Retina (tissue), 1 donor: Measurements from ENCODE around the gene SEC22B.
"Not testable (repeated sequence)": the region's sequence is repeated elsewhere in the genome, so short reads cannot be mapped to it uniquely, and the experiment has no call there.

Experiments
- DNase-seq: peaks from one replicate; pipeline ENCODE4 v3.0.0-alpha.2; 2016

SEC22B gene

DNA sequence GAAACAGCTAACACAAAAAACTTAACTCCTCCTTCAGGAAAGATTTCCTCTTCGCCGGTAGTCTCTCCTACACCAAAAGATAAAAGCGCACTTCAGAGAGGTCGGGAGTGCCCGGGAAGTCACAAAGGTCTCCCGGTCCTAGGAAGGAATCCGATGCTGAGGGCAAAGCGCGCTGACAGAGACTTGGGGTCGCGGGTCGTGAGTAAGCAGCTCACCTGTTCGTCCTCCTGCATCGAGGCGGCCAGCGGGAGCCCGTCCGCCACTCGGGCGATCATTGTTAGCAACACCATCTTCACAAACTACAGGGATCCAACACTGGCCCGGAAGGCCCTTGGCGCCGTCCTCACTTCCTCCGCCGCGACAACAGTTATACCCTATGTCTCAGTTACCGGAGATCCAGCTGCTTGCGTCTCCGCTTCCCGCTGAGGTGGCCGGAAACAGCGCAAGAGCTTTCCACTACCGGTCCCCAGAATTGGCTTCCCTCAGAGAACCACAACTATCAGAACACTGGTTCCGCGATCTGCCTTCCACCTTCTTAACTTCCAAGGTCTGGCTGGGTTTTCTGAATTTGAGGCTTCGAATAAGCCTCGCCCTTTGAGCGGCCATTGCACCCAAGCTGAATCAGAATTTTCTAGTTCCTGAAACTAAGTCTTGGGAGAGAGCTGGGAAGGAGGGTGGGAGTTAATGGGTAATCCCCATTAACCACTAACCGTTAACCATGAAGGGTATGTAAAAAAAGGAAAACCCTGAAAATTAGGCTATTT, at the start of gene SEC22B:
TSS of gene SEC22B (minus strand) at position 429 of the 764 bp plus-strand sequence. CDS start at position 290, 139 bp downstream.
- DNase-seq: peak; percentile 94

DNA sequence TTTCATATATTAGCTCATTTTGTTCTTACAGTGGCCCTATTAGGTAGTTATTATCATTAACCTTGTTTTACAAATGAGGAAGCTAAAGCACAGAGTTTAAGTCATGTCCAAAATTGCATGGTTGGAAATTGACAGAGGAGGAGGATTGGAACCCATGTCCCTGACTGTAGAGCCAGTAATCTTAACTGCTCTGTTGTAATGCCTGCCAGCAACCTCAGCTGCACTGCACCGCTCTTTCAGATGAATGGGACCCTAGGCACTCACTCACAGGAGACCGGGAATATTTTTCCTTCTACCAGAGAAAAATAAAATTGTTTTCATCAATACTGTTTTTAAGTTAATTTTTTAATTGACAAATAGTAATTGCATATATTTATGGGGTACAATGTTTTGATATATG, 41.6 kb upstream of the SEC22B start:
- DNase-seq: not testable (repeated sequence)

DNA sequence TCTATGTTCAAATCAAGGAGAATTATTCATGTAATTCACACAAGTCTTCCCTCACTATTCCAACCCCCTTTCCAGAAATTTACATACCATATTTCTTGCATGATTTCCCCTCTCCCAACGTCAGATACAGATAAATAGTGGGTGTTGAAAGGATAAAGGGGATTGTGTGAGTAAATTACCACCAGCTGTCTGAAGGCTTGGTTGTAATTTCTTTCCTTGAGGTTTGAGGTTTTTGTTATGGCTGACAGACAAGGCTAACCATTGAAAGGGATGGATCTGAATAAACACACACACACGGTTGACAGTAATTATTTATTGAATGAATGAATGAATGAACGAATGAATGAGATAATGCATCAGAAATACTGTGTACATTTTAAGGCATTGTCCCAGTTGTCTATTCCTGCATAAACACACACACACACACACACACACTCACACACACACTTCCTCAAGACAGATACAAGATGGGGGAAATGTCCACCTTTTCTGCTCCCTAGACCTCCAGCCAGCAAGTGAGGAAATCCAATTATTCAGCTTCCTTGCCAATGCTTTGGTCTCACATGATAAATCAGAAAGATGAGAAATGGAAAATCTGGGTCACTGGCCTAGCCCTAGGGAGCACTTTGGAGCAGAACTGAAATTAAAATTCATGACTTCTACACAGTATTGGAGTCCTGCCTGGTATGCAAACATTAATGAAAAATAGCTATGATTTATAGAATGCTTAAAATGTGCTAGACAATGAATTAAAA, 41.0 kb upstream of the SEC22B start:
- DNase-seq: not testable (repeated sequence)

DNA sequence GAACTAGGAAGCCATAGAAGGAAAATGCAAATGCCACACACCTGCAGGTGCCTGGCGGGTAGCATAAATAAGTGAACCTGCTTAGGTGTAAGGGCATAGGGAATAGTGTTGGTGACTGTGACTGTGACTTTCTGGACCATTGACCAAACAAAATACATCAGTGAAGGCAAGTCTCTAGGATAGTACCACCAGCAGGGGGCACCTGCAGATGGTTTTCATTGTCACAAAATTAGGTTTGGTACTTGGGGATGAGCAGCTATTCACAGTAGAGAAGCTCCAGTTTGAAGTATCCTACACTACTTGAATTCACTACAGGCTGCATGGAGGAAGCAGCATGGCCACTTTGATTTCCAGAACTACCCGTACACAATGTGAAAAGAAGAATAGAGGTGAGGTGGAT, 37.3 kb upstream of the SEC22B start:
- not testable (repeated sequence) for DNase-seq

DNA sequence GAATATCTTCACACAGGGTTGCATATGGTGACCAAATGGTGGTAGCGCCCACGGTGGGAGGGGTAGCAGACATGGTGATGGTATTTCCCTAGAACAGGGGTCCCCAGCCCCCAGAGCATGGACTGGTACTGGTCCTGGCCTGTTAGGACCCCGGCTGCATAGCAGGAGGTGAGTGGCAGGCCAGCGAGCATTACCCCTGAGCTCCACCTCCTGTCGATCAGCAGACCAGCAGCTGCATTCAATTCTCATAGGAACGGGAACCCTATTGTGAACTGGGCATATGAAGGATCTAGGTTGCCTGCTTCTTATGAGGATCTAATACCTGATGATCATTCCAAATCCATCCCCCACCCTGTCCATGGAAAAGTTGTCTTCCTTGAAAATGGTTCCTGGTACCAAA, 34.4 kb upstream of the SEC22B start:
- not testable (repeated sequence) for DNase-seq

DNA sequence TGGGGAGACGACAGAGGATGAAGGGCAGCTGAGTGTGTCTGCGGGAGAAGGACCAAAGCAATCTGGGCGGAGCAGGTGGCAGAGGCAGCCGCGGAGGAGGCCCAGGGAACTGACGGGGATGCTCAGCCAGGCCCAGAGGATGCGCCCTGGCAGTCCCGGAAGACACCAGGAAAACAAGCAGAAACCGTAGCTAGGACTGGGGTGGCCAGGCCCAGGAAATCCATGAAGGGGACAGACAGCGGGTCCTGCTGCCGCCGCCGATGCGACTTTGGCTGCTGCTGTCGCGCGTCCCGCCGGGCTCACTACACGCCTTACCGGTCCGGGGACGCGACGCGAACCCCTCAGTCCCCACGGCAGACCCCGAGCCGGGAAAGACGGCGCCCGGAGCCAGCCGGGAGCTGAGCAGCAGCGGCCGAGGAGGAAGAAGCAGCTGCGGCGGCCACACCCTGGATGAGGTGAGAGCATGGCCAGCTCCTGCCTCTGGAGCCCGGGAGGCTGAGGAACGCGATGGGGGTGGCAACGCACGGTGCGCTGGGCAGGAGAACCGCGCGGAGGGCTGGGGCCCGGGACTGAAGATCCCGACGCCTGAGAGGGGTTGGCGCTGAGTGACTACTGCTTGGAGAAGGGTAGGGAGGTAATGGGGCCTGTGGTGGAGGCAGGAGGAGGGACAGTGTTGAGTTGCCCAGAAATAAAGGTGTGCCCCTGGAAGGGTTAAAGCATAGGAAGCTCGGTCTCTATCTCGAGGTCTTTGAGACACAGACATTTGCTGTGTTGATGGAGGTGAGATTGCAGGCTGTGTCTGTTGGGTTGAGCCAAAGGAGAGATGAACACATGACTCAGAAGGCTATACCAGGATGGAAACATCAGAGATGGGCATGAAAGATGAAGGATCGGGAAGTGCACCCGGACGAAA, 20.8 kb upstream of the SEC22B start:
- DNase-seq: peak; percentile 67

DNA sequence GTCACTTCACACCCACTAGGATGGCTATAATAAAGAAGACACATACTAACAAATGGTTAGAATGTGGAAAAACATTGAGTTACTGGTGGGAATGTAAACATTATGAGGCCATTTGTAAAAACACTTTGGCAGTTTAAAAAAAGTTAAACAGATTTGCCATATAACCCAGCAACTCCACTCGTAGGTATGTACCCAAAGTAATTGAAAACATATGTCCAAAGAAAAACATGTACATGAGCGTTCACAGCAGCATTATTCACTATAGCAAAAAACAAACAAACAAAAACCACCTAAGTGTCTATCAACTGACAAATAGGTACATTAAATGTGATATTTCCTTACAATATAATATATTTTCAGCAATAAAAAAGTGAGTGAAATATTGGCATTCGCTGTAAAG, 12.3 kb upstream of the SEC22B start:
- not testable (repeated sequence) for DNase-seq

DNA sequence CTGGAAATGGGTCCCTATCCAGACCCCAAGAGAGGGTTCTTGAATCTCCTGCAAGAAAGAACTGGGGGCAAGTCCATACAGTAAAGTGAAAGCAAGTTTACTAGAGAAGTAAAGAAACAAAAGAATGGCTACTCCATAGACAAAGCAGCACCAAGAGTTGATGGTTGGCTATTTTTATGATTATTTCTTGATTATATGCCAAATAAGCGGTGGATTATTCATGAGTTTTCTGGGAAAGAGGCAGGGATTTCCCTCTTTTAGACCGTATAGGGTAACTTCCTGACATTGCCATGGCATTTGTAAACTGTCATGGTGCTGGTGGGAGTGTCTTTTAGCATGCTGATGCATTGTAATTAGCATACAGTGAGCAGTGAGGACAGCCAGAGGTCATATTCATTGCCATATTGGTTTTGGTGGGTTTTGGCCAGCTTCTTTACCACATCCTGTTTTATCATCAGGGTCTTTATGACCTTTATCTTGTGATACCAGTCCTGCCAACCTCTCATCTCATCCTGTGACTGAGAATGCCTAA, 5.9 kb upstream of the SEC22B start:
- DNase-seq: not testable (repeated sequence)

DNA sequence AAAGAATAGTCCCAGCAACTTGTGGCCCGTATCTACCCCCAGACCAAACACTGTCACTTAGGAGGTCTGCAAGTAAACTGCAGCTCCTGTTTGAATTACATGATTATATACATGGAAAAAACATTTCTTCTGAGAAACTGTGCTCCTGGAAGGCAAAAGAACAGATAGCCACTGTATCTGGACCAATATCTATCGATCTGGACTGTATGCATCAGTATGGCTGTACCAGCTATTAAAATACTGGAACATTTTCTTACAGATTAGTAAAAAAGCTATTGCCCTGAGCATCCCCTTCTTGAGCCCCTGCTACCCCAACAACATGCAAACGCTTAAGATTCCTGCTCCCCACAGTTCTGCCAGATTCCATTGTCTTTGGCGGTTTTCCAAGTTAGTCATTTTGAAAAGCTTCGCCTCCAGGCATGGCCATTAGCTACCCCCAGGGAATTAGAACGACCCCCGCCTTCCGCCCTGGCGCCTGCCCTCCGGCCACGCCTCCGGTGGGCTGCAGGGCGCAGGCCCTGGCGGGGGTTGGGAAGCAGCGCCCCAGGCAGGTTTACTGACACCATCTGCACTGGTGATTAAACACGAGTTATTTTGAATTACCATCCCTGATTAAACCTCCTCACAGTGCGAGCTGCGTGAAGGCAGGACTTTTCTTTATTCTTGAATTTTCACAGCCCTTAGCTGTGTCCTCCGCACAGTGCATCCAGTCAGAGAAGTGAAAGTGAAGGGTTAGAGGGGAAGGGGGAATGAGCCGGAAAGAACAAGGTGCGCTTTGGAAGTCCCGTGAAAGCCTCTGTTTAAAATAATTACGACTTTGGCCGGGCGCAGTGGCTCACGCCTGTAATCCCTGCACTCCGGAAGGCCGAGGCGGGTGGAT, 3.7 kb upstream of the SEC22B start:
- peak; percentile 76 for DNase-seq

DNA sequence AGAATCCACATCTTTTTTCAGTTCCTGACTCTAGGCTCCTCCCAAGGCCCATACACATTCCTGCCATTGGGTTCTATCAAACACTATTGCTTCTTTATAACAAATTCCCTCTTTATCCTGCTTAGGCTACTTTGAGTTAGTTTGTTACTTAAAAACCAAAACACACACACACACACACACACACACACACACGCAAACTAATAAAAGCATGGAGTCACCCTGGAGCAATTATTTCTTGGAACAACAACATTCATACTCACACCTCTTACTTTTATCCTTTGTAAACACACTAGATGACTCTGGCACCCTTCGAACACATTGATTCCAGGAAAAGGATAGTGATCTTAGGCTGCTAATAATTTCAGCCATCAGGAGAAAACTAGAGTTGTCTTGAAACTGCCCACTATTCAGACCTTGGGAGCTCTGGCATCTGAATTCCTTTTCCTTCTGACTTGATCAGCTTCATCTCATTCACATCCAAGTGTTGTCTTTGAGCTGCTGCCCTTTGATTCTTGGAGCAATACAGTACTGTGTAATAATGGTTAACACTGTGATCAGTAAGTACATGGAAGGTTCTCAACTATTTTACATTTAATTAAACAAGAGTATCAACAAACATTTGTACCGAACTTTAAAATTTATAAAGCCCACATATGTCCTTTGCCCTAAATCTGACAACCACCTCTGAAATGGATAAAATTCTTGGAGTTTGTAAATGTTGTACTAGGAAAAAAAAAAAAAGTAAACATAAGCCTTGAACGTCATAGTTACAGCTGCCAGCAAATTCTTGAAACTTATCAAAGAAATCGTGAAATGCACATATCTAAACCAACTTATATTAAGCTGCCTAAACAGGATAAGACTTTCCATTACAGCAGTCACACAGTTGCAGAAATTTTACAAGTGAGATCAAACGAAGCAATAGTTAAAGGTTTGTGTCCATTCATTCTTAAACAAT, 2.8 kb upstream of the SEC22B start:
- peak; percentile 1 for DNase-seq

DNA sequence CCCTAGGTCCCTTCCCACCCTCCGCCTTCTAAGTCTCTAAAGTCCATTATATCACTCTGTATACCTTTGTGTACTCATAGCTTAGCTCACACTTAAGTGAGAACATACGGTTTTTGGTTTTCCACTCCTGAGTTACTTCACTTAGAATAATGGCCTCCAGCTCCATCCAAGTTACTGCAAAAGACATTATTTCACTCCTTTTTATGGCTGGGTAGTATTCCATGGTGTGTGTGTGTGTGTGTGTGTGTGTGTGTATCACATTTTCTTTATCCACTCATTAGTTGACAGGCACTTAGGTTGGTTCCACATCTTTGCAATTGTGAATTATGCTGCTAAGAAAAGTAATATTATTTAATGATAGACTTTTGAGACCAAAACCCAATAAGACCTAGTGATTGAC, 1.7 kb upstream of the SEC22B start:
- not testable (repeated sequence) for DNase-seq

DNA sequence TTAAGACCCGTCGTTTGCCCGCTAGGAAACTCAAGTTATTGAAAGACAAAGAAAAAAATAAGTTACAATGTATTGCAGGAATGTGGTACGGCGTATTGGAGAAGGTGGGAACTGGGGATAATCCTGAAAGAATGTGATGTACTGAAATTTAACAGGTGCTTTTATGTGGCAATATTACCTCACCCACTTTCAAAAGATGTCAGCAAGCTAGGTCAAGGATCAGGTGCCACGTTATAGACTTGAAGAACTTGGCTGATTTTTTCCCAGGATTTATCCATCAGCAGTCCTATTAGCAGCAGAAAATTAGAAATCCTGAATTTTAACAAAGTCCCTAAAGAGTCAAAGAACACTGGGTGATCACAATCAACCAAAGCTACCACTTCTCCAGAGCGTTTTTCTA, 632 bp downstream of the SEC22B start:
- not testable (repeated sequence) for DNase-seq

DNA sequence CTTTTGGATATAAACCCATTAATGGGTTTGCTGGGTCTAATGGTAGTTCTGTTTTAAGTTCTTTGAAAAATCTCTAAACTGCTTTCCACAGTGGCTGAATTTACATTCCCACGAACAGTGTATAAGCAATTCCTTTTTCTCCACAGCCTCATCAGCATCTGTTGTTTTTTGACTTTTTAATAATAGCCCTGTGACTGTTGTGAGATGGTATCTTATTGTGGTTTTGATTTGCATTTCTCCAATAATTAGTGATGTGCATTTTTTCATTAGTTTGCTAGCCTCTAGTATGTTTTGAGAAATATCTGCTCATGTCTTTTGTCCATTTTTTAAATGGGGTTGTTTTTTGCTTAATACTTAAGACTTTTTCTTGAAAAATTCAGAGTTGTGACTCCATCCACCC, 11.6 kb downstream of the SEC22B start:
- DNase-seq: not testable (repeated sequence)

DNA sequence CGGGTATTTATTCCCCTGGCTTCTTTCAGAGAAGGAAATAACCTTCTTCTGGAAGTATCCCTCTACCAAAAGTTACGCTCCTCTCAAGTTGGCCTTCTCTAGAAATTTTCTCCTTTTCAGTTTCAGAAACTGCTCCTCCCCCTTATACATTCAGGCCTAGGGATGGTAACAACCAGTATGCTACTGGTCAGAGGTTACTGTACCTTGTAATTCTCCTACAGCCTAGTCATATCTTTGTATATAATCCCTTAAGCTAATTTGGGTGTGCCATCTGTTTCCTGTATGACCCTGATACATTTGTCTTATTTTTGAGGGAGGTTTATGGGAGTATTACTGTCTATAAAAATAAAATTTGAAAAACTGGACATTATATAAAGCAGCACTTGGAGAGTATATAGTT, 14.3 kb downstream of the SEC22B start:
- DNase-seq: not testable (repeated sequence)

DNA sequence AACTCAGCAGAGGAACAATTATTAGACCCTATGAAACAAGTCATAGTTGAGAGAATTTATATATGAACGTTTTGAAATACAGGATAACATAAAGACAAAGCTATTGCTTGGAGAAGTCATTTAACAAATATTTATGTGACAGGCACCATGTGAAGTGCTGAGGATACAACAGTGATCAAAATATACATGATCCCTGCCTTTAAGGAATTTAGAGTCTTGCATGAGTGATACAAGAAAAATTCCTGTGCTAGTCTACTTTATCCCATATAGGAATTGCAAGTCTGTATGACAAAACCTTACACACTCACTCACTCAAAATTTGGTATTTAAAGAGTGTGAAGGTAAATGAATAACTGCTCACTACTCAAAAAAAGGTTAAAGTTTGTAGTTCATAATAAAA, 17.8 kb downstream of the SEC22B start:
- not testable (repeated sequence) for DNase-seq

DNA sequence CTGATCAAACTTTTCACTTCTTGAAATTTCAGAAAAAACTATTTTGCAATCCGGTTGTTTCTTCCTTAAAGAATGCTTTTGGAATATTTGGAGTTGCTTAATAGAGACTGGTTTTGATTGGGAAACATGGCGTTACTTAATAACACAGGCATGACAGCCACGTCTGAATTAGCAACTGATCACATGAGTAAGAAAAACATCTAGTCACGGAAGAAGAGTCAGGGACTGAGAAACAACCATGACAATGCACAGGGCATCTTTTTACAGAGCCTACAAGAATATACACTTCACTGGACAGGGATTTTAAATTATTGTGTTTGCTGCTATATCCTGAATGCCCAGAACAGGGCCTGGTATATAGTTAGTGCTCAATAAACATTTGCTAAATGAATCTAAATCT, 18.2 kb downstream of the SEC22B start:
- not testable (repeated sequence) for DNase-seq

DNA sequence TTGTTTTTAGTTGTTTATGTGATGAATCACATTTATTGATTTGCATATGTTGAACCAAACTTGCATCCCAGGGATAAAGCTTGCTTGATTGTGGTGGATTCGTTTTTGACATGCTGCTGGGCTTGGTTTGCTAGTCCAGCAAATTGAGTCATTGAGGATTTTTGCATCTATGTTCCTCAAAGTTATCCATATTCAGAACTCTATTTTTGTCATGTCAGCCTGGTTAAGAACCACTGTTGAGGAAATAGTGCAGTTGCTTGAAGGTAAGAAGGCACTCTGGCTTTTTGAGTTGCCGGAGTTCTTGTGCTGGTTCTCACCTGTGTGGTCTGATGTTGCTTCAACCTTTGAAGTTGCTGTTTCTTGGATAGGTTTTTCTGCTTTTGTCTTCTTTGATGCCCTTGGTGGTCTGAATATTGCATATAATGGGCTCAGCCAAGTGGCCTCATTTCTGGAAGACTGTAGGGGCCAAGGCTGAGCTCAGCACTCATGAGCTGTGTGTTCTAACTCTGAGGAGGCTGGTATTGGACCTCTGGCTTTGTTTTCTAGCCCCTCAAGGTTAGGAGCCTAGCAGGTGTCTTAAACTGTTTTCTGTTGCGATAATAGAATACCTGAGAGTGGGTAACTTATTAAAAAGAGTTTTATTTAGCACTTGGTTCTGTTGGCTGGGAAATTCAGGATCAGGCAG, 26.0 kb downstream of the SEC22B start:
- DNase-seq: not testable (repeated sequence)

DNA sequence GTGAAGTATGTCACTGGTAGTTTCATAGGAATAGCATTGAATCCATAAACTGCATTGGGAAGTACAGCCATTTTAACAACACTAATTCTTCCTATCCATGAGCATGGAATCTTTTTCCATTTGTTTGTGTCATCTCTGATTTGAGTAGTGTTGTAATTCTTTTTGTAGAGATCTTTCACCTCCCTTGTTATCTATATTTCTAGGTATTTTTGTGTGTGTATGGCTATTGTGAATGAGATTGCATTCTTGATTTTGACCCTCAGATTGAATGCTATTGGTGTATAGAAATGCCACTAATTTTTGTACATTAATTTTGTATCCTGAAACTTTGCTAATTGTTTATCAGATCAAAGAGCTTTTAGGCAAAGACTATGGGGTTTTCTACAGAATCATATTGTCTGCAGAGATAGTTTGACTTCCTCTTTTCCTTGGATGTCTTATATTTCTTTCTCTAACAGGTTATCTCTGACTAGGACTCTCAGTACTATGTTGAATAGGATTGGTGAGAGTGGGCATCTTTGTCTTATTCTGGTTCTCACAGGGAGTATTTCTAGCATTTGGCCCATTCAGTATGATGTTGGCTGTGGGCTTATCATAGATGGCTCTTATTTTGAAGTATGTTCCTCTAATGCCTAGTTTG, 26.8 kb downstream of the SEC22B start:
- not testable (repeated sequence) for DNase-seq

DNA sequence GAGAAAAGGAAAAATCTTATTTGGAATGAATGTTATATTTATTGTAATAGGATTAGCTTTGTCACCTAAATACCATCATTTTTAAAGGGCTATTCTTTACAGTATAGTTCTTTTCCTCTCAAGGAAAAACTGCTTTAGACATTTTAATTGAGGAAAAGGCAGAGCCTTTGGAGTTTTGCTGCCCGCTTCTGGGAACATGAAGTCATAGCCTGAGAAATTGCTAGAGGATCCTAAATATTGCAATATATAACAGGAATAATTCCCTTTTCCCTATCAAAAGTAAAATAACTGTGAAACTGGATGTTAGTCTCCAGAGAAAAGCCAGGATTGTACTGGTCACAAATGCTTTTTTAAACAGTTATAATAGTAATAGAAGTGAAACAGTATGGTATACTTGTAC, 30.5 kb downstream of the SEC22B start:
- DNase-seq: not testable (repeated sequence)
